Activated naive CD4-positive, alpha-beta T cell treated with anti-CD3 and anti-CD28 coated beads, Interleukin-2, amount 10 ng/mL, durations not matched to agents 7 days and 5 days (primary cell): ENCODE measurements around the gene KCNA3.

ENCODE experiments used
- CTCF ChIA-PET: fragments of 350-600 bp; sonication (Branson Sonifier 250); formaldehyde crosslinking; loops from one replicate; lab custom pipeline; 2021; ENCODE audit warnings: antibody characterized with exemption; lab: Charles Lee
- DNase-seq: peaks from one replicate; pipeline ENCODE4 v3.0.0-alpha.2; 2020
- H3K27ac Mint-ChIP-seq: one replicate; pipeline ENCODE4 v1.8.0; 2021; ENCODE audit warnings: mild to moderate bottlenecking, moderate library complexity, mixed read lengths
- H3K27me3 Mint-ChIP-seq: one replicate; pipeline ENCODE4 v1.8.0; 2021; ENCODE audit warnings: mild to moderate bottlenecking, mixed read lengths
- H3K36me3 Mint-ChIP-seq: one replicate; pipeline ENCODE4 v1.8.0; 2021; ENCODE audit warnings: mixed read lengths
- H3K4me1 Mint-ChIP-seq: one replicate; pipeline ENCODE4 v1.8.0; 2021; ENCODE audit warnings: mixed read lengths
- H3K4me3 Mint-ChIP-seq: one replicate; pipeline ENCODE4 v1.8.0; 2021; ENCODE audit warnings: mild to moderate bottlenecking, moderate library complexity, mixed read lengths
- H3K9me3 Mint-ChIP-seq: one replicate; pipeline ENCODE4 v1.8.0; 2021; ENCODE audit warnings: mixed read lengths

The KCNA3 gene

DNA sequence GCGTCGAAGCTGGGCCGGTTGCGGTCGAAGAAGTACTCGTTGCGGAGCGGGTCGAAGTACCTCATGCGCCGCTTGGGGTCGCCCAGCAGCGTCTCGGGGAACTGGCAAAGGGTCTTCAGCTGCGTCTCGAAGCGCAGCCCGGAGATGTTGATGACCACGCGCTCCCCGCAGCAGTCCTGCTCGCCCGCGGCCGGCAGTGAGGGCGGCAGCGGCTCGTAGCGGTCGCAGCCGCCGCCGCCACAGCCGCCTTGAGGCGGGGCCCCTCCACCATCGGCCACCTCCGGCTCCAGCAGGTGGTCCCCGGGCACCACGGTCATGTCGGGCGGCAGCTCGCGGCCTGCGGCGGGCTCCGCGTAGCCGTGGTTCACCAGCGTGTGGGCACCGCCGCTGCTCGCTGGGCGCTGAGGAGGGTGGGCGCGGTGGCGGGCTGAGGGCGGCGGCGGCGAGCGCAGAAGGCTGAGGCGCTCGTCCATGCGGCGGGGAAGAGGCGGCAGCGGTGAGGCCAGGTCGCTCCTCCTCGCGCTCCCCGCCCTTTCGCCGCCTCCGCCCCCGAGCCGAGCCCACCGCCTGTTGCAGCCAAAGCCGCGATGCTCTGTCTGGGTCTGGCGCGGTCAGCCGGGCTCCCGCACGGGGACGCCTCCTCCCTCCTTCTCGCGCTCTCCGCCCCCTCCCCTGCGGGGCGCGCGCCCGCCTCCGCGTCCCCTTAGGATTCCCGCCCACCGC lies at the start of gene KCNA3:
TSS of gene KCNA3 (minus strand) at position 604 of the 723 bp plus-strand sequence. CDS start at position 473, 131 bp downstream.
- Mint-ChIP-seq H3K36me3 (peaks cover 50% of the 10 kb centered on the region), H3K27me3 (peaks cover 10% of the 10 kb centered on the region), H3K4me1 (peaks cover 41% of the 10 kb centered on the region), H3K27ac (peak within 1 kb of the TSS; percentile 98), H3K4me3 (peak within 1 kb of the TSS; percentile 95), H3K9me3 (peaks cover 3% of the 10 kb centered on the region)
- DNase-seq = peak; percentile 82
- CTCF ChIA-PET = interaction anchor here (0.7 to 3.2 kb wide), 7 partner anchors 26 to 205 kb away, joined by 3 to 24 read pairs (median 6); no protein-coding TSS in a partner anchor

DNA sequence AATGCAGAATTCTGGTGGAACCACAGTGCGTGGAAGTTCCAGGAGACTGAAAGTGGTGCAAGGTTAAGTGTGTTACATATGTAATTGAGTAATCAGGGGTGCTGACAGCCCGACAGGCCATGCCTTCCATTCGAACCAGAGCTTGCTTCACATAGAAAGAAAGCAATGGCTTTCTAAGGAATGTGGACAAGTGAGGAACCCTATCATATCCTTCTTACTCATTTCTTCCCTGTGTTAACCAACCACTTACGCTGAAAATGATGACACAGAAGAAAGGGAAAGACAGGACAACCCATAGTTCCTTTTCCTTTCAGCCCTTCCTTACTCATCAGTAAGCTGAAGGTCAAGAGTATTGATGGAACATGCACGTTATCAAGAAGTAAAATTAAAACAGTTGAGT lies 48.1 kb upstream of the KCNA3 start:
- Mint-ChIP-seq H3K27me3 (peaks cover 23% of the 10 kb centered on the region), H3K4me3 (no peak overlapping the region), H3K27ac (no peak overlapping the region), H3K36me3 (no peaks in the 10 kb centered on the region), H3K4me1 (peaks cover 21% of the 10 kb centered on the region), H3K9me3 (no peaks in the 10 kb centered on the region)
- CTCF ChIA-PET = interaction anchor here (1.2 kb wide), 1 partner anchor 104 kb away, joined by 3 read pairs; no protein-coding TSS in a partner anchor
- DNase-seq = no peak

GRCh38 chr1:110719908-110720307 lies 45.2 kb upstream of the KCNA3 start:
- CTCF ChIA-PET = no interaction called here
- no peaks in the 10 kb centered on the region for H3K4me1 Mint-ChIP-seq
- no peaks in the 10 kb centered on the region for H3K36me3 Mint-ChIP-seq
- H3K27ac Mint-ChIP-seq = no peak overlapping the region
- H3K9me3 Mint-ChIP-seq = no peaks in the 10 kb centered on the region
- peaks cover 23% of the 10 kb centered on the region for H3K27me3 Mint-ChIP-seq
- no peak overlapping the region for H3K4me3 Mint-ChIP-seq
- no peak for DNase-seq

- no peak for DNase-seq
- Mint-ChIP-seq H3K36me3 (no peaks in the 10 kb centered on the region), H3K4me1 (peaks cover under 1% of the 10 kb centered on the region), H3K9me3 (no peaks in the 10 kb centered on the region), H3K27ac (no peak overlapping the region), H3K27me3 (peaks cover 19% of the 10 kb centered on the region), H3K4me3 (no peak overlapping the region)
- CTCF ChIA-PET = no interaction called here
Measured at GRCh38 chr1:110718452-110718851, 43.7 kb upstream of the KCNA3 start.

DNA sequence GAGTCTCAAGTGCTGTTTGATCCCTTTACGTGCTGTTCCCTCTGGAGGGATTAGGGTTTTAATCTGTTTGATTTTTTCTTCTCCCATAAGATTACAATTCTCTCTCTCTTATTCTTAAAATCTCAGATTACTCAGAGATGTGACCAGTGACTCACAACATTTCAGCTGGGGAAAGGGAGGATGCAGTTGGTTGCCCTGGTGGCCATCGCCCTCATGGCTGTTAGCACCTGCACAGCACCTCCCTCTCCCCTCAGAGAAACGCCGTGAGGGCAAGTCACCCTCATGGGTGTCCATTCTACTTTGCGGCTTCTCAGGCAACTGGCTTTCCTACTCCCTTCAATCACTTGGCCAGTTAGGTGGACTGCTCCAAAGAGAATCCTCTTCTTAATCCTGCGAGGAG lies 42.4 kb upstream of the KCNA3 start:
- Mint-ChIP-seq H3K4me3 (no peak overlapping the region), H3K27me3 (peaks cover 19% of the 10 kb centered on the region), H3K36me3 (peaks cover 3% of the 10 kb centered on the region), H3K27ac (no peak overlapping the region), H3K4me1 (peaks cover 12% of the 10 kb centered on the region), H3K9me3 (no peaks in the 10 kb centered on the region)
- CTCF ChIA-PET = no interaction called here
- no peak for DNase-seq

- no peaks in the 10 kb centered on the region for H3K9me3 Mint-ChIP-seq
- CTCF ChIA-PET = no interaction called here
- peaks cover 23% of the 10 kb centered on the region for H3K4me1 Mint-ChIP-seq
- H3K4me3 Mint-ChIP-seq = no peak overlapping the region
- no peak overlapping the region for H3K27ac Mint-ChIP-seq
- peaks cover 3% of the 10 kb centered on the region for H3K36me3 Mint-ChIP-seq
- DNase-seq = no peak
- peaks cover 14% of the 10 kb centered on the region for H3K27me3 Mint-ChIP-seq
Measured at GRCh38 chr1:110714374-110714995, 39.7 kb upstream of the KCNA3 start.

DNA sequence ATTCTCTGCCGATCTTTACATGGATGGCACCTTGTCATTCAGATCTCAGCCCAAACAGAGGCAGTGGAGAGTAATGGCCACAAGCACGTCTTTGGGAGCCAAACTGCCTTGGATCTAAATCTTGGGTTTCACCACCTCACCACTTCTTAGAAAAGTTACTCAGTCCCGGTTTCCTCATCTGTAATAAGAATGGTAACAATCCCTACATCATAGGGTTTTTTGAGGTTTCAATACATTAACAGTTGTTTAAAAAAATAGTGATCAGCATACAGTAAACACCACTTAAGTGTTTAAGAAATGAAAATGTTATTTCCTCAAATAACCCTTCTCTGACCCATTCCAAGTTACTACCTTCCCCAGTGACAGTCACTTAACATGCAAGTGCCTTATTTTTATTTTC lies 38.5 kb upstream of the KCNA3 start:
- no peak for DNase-seq
- Mint-ChIP-seq H3K27me3 (peaks cover 3% of the 10 kb centered on the region), H3K4me3 (no peak overlapping the region), H3K27ac (no peak overlapping the region), H3K9me3 (no peaks in the 10 kb centered on the region), H3K36me3 (peaks cover 3% of the 10 kb centered on the region), H3K4me1 (peaks cover 23% of the 10 kb centered on the region)
- CTCF ChIA-PET = interaction anchor here (1.0 kb wide), 1 partner anchor 97 kb away, joined by 5 read pairs; no protein-coding TSS in a partner anchor

GRCh38 chr1:110710314-110710713 lies 35.6 kb upstream of the KCNA3 start:
- no peak overlapping the region for H3K27ac Mint-ChIP-seq
- peaks cover 15% of the 10 kb centered on the region for H3K27me3 Mint-ChIP-seq
- H3K4me1 Mint-ChIP-seq = peaks cover 23% of the 10 kb centered on the region
- CTCF ChIA-PET = interaction anchor here (1.1 kb wide), 1 partner anchor 16 kb away, joined by 4 read pairs; no protein-coding TSS in a partner anchor
- no peak overlapping the region for H3K4me3 Mint-ChIP-seq
- peaks cover 3% of the 10 kb centered on the region for H3K36me3 Mint-ChIP-seq
- H3K9me3 Mint-ChIP-seq = no peaks in the 10 kb centered on the region
- DNase-seq = no peak

DNA sequence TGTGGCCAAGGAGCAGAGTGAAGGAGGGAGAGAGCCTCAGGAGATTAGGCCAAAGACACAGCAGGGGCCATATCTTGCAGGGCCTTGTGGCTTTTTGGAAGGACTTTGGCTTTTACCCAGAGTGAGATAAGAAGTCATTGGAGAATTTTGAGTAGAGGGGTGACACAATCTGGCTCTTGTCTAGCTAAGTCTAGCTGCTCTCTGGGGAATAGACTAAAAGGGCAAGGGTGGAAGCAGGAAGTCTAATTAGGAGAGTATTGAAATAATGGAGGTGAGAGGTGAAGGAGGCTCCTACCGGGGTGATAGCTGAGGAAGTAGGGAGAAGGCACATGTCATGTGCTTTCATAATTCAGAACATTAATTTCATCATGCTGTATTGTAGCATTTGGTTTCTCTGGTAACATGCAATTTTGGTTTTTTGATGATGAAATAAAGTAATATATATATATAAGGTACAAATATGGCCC lies 34.3 kb upstream of the KCNA3 start:
- DNase-seq = no peak
- CTCF ChIA-PET = no interaction called here
- no peak overlapping the region for H3K4me3 Mint-ChIP-seq

DNA sequence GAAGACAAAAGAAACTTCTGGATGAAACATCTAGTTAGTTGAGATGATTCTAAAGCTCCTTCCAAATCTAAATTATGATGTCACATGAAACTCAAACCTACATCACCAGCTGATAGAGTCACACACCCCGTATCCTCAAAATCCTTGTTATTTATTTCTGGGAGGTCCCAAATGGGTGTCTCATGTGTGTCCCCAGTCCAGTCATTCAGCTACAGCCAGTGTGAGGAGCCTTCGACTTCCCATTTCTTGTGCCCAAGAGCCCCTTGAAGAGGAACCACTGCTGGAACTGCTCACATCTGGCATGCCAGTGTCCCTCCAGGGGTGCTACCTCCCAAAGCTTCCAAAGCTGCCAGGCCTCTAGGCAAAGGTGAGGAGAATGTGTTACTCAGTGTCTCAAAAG lies 32.5 kb upstream of the KCNA3 start:
- Mint-ChIP-seq H3K36me3 (no peaks in the 10 kb centered on the region), H3K9me3 (no peaks in the 10 kb centered on the region), H3K4me1 (peaks cover 11% of the 10 kb centered on the region), H3K27me3 (peaks cover 20% of the 10 kb centered on the region), H3K4me3 (no peak overlapping the region), H3K27ac (no peak overlapping the region)
- DNase-seq = no peak
- CTCF ChIA-PET = interaction anchor here (1.1 kb wide), 1 partner anchor 88 kb away, joined by 3 read pairs; no protein-coding TSS in a partner anchor

More for the DNA sequence above, 34.3 kb upstream of the KCNA3 start:
- Mint-ChIP-seq H3K36me3 (peaks cover 3% of the 10 kb centered on the region), H3K27me3 (peaks cover 20% of the 10 kb centered on the region), H3K4me1 (peaks cover 23% of the 10 kb centered on the region), H3K27ac (no peak overlapping the region), H3K9me3 (no peaks in the 10 kb centered on the region)

GRCh38 chr1:110706621-110707020 lies 31.9 kb upstream of the KCNA3 start:
- DNase-seq = no peak
- CTCF ChIA-PET = no interaction called here
- Mint-ChIP-seq H3K36me3 (no peaks in the 10 kb centered on the region), H3K9me3 (no peaks in the 10 kb centered on the region), H3K4me1 (peaks cover 6% of the 10 kb centered on the region), H3K27ac (no peak overlapping the region), H3K4me3 (no peak overlapping the region), H3K27me3 (peaks cover 20% of the 10 kb centered on the region)

DNA sequence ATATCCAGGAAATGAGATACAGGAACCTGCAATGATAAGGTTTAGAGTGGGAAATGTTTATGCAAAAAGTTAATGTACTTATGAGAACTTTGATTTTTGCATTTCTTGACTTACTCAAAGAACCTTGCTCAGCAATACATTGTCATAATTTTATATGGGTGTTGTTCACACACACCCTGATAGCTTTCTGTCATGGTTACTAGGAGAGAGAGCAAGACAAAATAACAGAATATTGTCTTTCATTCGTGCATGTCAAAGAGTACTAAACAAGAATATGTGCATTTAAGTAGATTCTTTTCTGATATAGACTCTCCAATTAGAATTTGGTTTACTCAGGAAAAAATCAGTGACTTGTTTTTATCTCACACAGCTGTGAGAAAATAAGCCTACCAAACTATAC lies 27.5 kb upstream of the KCNA3 start:
- no peak overlapping the region for H3K4me3 Mint-ChIP-seq
- no peaks in the 10 kb centered on the region for H3K9me3 Mint-ChIP-seq
- peaks cover 16% of the 10 kb centered on the region for H3K27me3 Mint-ChIP-seq
- H3K4me1 Mint-ChIP-seq = peaks cover 3% of the 10 kb centered on the region
- CTCF ChIA-PET = no interaction called here
- no peak overlapping the region for H3K27ac Mint-ChIP-seq
- H3K36me3 Mint-ChIP-seq = no peaks in the 10 kb centered on the region
- no peak for DNase-seq

GRCh38 chr1:110700767-110701166 lies 26.0 kb upstream of the KCNA3 start:
- DNase-seq = no peak
- no peaks in the 10 kb centered on the region for H3K36me3 Mint-ChIP-seq
- no peak overlapping the region for H3K4me3 Mint-ChIP-seq
- no peaks in the 10 kb centered on the region for H3K9me3 Mint-ChIP-seq
- CTCF ChIA-PET = interaction anchor here (0.7 to 1.3 kb wide), 2 partner anchors 65 to 651 kb away, joined by 3 to 5 read pairs; no protein-coding TSS in a partner anchor
- H3K4me1 Mint-ChIP-seq = peaks cover 3% of the 10 kb centered on the region
- H3K27ac Mint-ChIP-seq = no peak overlapping the region
- peaks cover 8% of the 10 kb centered on the region for H3K27me3 Mint-ChIP-seq

- Mint-ChIP-seq H3K4me1 (peaks cover 3% of the 10 kb centered on the region), H3K9me3 (no peaks in the 10 kb centered on the region), H3K27me3 (peaks cover 10% of the 10 kb centered on the region), H3K27ac (no peak overlapping the region), H3K36me3 (no peaks in the 10 kb centered on the region), H3K4me3 (no peak overlapping the region)
- no peak for DNase-seq
- CTCF ChIA-PET = no interaction called here
Measured at GRCh38 chr1:110697606-110698005, 22.9 kb upstream of the KCNA3 start.
